K562 (cell line): ENCODE results near the gene OR5AN1. TPM values are rescaled to one million over a fixed set of nuclear protein-coding genes. Genes with fewer than 3 reads are reported as not detected.

Source experiments
- BRD4 ChIP-seq: fragments of 200-600 bp; sonication (generic); IDR thresholded peaks from 2 replicates; pipeline ENCODE4 v1.6.1; 2017; ENCODE audit warnings: inconsistent platforms
- CSDE1 ChIP-seq, 2 experiments: fragments of 450-650 bp; IDR thresholded peaks; 2 replicates each; pipeline ENCODE4 v1.6.1; 2016; ENCODE audit warnings: mild to moderate bottlenecking in 1 of 2
- KAT8 ChIP-seq: fragments of 450-650 bp; IDR thresholded peaks from 2 replicates; pipeline ENCODE4 v1.6.1; 2016; ENCODE audit warnings: low read depth, mild to moderate bottlenecking
- NFIX ChIP-seq: fragments of 250-450 bp; sonication (Bioruptor Pico); IDR thresholded peaks from 2 replicates; pipeline ENCODE4 v1.4.0; 2020; ENCODE audit warnings: low read depth, mild to moderate bottlenecking, moderate library complexity
- polyA plus RNA-seq, 8 experiments: library from polyadenylated mRNA; depleted of rRNA in 4 of 8; stranded (reverse) in 5 of 8; unstranded in 3 of 8; fragments of >200 nt; fragmentation: Nextera tagmentation in 2 of 8; fragmentation: Illumina TruSeq in 1 of 8; extraction: Ambion mirVana in 2 of 8; extraction: Trizol in 1 of 8; gene quantifications; 2 replicates each; pipeline versions ENCODE4 v1.2.1 to v1.2.3, GENCODE V29; 2011 to 2014; ENCODE audit warnings: inconsistent platforms in 1 of 8, missing spikeins in 1 of 8
- total RNA-seq, 7 experiments: library from RNA; depleted of rRNA in 6 of 7; stranded (reverse); fragments of >200 nt in 6 of 7; fragmentation: Illumina TruSeq in 2 of 7; extraction: Trizol in 2 of 7; gene quantifications; 2 replicates each; pipeline versions ENCODE4 v1.2.1 to v1.2.3, GENCODE V29; 2011 to 2021; ENCODE audit warnings: low replicate concordance in 1 of 7
- TF ChIP-seq, protein P1 (sequence below), 2 experiments: fragments of 450-650 bp in 1 of 2; sonication (generic) in 1 of 2; formaldehyde crosslinking in 1 of 2; IDR thresholded peaks; 2 replicates each; pipeline versions ENCODE4 v1.7.1 to v1.9.0; 2016 to 2022; ENCODE audit warnings: inconsistent platforms in 1 of 2, mild to moderate bottlenecking in 1 of 2, missing genetic modification reagents in 1 of 2

OR5AN1 gene
- total and polyA plus RNA-seq, 9 of the 15 experiments (the other 6 are each of a cell fraction or from before 2014, with no cell fraction given): not detected

DNA sequence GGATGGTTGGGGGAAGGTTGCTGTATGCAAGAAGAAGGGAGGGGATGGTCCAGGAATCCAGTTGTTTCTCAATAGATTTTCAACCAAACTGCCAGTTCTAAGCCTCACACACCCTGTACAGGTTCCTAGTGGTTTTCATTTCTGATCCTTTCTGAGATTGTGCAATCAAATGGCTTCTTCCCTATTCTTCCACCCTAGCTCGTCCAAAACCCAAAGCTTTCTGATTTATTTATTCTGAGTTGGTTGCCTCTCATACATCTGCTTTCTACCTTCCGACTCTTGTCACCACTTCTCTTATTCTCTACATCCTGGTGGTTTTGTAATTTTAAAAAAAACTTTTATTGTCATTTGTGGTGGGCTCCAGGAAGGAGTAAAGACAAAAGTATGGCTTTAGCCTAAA lies 55.0 kb downstream of the OR5AN1 start (continued):
- TF ChIP-seq CSDE1 (IDR thresholded peaks at IDR 0.05) (no peak), BRD4 (no peak), KAT8 (no peak), NFIX (CRISPR knock-in tag) (no peak)
- TF ChIP-seq, protein P1, sequence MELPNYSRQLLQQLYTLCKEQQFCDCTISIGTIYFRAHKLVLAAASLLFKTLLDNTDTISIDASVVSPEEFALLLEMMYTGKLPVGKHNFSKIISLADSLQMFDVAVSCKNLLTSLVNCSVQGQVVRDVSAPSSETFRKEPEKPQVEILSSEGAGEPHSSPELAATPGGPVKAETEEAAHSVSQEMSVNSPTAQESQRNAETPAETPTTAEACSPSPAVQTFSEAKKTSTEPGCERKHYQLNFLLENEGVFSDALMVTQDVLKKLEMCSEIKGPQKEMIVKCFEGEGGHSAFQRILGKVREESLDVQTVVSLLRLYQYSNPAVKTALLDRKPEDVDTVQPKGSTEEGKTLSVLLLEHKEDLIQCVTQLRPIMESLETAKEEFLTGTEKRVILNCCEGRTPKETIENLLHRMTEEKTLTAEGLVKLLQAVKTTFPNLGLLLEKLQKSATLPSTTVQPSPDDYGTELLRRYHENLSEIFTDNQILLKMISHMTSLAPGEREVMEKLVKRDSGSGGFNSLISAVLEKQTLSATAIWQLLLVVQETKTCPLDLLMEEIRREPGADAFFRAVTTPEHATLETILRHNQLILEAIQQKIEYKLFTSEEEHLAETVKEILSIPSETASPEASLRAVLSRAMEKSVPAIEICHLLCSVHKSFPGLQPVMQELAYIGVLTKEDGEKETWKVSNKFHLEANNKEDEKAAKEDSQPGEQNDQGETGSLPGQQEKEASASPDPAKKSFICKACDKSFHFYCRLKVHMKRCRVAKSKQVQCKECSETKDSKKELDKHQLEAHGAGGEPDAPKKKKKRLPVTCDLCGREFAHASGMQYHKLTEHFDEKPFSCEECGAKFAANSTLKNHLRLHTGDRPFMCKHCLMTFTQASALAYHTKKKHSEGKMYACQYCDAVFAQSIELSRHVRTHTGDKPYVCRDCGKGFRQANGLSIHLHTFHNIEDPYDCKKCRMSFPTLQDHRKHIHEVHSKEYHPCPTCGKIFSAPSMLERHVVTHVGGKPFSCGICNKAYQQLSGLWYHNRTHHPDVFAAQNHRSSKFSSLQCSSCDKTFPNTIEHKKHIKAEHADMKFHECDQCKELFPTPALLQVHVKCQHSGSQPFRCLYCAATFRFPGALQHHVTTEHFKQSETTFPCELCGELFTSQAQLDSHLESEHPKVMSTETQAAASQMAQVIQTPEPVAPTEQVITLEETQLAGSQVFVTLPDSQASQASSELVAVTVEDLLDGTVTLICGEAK (IDR thresholded peaks at IDR 0.05): no peak
- TF ChIP-seq, protein P1 (CRISPR knock-in tag; IDR thresholded peaks at IDR 0.05): no peak
